HEK293 (cell line): ENCODE results near the gene CALCOCO1.
A peak's percentile ranks its signal among the peaks of the same experiment; 100 is the strongest.

Experiments used
- CTCF ChIA-PET: fragments of 350-600 bp; formaldehyde crosslinking; extraction: SDS; loops from one replicate; lab custom pipeline; 2021; ENCODE audit warnings: antibody characterized with exemption; lab: Yijun Ruan, JAX
- POLR2A ChIA-PET: fragments of 300-600 bp; formaldehyde crosslinking; extraction: SDS; loops from one replicate; lab custom pipeline; 2020; ENCODE audit warnings: antibody characterized with exemption, inconsistent platforms; lab: Yijun Ruan, JAX
- H3K27ac ChIP-seq: fragments of 200-500 bp; sonication (Bioruptor generic); 2 replicates; pipeline ENCODE4 v1.5.1; 2014; ENCODE audit warnings: low read depth, low read length, control low read depth, inconsistent platforms; ENCODE audit errors: extremely low read depth
- H3K36me3 ChIP-seq, 2 experiments: fragments of 200-500 bp in 1 of 2; sonication (Bioruptor generic) in 1 of 2; 1 replicate in 1 of 2; 2 replicates in 1 of 2; pipeline ENCODE4 v1.5.1; 2014 to 2017; ENCODE audit warnings: inconsistent platforms in 2 of 2, low read length in 2 of 2; ENCODE audit not compliant: control insufficient read depth in 2 of 2, insufficient read depth in 1 of 2
- H3K4me1 ChIP-seq: fragments of 200-500 bp; sonication (Bioruptor generic); 2 replicates; pipeline ENCODE4 v1.5.1; 2014; ENCODE audit warnings: mild to moderate bottlenecking, low read length, inconsistent platforms; ENCODE audit not compliant: control insufficient read depth, insufficient read depth
- H3K4me3 ChIP-seq: 2 replicates; pipeline ENCODE4 v1.5.1; 2011; ENCODE audit warnings: low read depth, mild to moderate bottlenecking, control low read depth, low read length, moderate library complexity
- H3K9me3 ChIP-seq: fragments of 200-500 bp; sonication (Bioruptor generic); 2 replicates; pipeline ENCODE4 v1.5.1; 2014; ENCODE audit warnings: low read depth, low read length, inconsistent platforms; ENCODE audit not compliant: control insufficient read depth, insufficient read depth
- GLI4 ChIP-seq: fragments of 450-650 bp; formaldehyde crosslinking; IDR thresholded peaks from 2 replicates; pipeline ENCODE4 v1.5.1; 2016; ENCODE audit warnings: missing biosample characterization, missing genetic modification characterization
- SCRT1 ChIP-seq: fragments of 450-650 bp; formaldehyde crosslinking; IDR thresholded peaks from 2 replicates; pipeline ENCODE4 v1.5.1; 2016; ENCODE audit warnings: missing biosample characterization, missing genetic modification characterization, borderline replicate concordance
- SP2 ChIP-seq: fragments of 450-650 bp; formaldehyde crosslinking; IDR thresholded peaks from 2 replicates; pipeline ENCODE4 v1.5.1; 2016; ENCODE audit warnings: missing biosample characterization, missing genetic modification characterization
- YY2 ChIP-seq: fragments of 450-650 bp; formaldehyde crosslinking; IDR thresholded peaks from 2 replicates; pipeline ENCODE4 v1.5.1; 2016; ENCODE audit warnings: missing biosample characterization, missing genetic modification characterization
- ZNF10 ChIP-seq: fragments of 450-650 bp; formaldehyde crosslinking; IDR thresholded peaks from 2 replicates; pipeline ENCODE4 v1.5.1; 2017; ENCODE audit warnings: missing biosample characterization, missing genetic modification characterization
- ZNF112 ChIP-seq: fragments of 450-650 bp; formaldehyde crosslinking; IDR thresholded peaks from 2 replicates; pipeline ENCODE4 v1.5.0; 2017; ENCODE audit warnings: missing biosample characterization, missing genetic modification characterization
- ZNF274 ChIP-seq, 2 experiments: fragments of 200-500 bp in 1 of 2; fragments of 450-650 bp in 1 of 2; sonication (Bioruptor generic) in 1 of 2; formaldehyde crosslinking in 1 of 2; IDR thresholded peaks; 2 replicates each; pipeline versions ENCODE4 v1.5.1 to v1.6.1; 2014 to 2016; ENCODE audit warnings: borderline replicate concordance in 1 of 2, inconsistent platforms in 1 of 2, low read length in 1 of 2, missing biosample characterization in 1 of 2, missing genetic modification characterization in 1 of 2
- ZNF521 ChIP-seq: fragments of 450-650 bp; formaldehyde crosslinking; IDR thresholded peaks from 2 replicates; pipeline ENCODE4 v1.5.1; 2017; ENCODE audit warnings: missing biosample characterization, mild to moderate bottlenecking, missing genetic modification characterization
- ZNF585B ChIP-seq: fragments of 450-650 bp; formaldehyde crosslinking; IDR thresholded peaks from 2 replicates; pipeline ENCODE4 v1.5.1; 2016; ENCODE audit warnings: missing biosample characterization, missing genetic modification characterization
- ZNF623 ChIP-seq: fragments of 450-650 bp; formaldehyde crosslinking; IDR thresholded peaks from 2 replicates; pipeline ENCODE4 v1.5.1; 2016; ENCODE audit warnings: missing biosample characterization, missing genetic modification characterization
- TF ChIP-seq, protein P1 (sequence below): fragments of 450-650 bp; formaldehyde crosslinking; IDR thresholded peaks from 2 replicates; pipeline ENCODE4 v1.5.1; 2017; ENCODE audit warnings: missing biosample characterization, missing genetic modification characterization
- TF ChIP-seq, protein P2 (sequence below): fragments of 450-650 bp; formaldehyde crosslinking; IDR thresholded peaks from 2 replicates; pipeline ENCODE4 v1.5.1; 2017; ENCODE audit warnings: missing biosample characterization, missing genetic modification characterization
- TF ChIP-seq, protein P3 (sequence below): fragments of 450-650 bp; formaldehyde crosslinking; IDR thresholded peaks from 2 replicates; pipeline ENCODE4 v1.5.1; 2016; ENCODE audit warnings: missing biosample characterization, missing genetic modification characterization
- TF ChIP-seq, protein P4 (sequence below): fragments of 450-650 bp; formaldehyde crosslinking; IDR thresholded peaks from 2 replicates; pipeline ENCODE4 v1.5.1; 2016; ENCODE audit warnings: missing biosample characterization, missing genetic modification characterization
- TF ChIP-seq, protein P5 (sequence below): fragments of 450-650 bp; formaldehyde crosslinking; IDR thresholded peaks from 2 replicates; pipeline ENCODE4 v1.5.1; 2016; ENCODE audit warnings: missing biosample characterization, missing genetic modification characterization

The CALCOCO1 gene

DNA sequence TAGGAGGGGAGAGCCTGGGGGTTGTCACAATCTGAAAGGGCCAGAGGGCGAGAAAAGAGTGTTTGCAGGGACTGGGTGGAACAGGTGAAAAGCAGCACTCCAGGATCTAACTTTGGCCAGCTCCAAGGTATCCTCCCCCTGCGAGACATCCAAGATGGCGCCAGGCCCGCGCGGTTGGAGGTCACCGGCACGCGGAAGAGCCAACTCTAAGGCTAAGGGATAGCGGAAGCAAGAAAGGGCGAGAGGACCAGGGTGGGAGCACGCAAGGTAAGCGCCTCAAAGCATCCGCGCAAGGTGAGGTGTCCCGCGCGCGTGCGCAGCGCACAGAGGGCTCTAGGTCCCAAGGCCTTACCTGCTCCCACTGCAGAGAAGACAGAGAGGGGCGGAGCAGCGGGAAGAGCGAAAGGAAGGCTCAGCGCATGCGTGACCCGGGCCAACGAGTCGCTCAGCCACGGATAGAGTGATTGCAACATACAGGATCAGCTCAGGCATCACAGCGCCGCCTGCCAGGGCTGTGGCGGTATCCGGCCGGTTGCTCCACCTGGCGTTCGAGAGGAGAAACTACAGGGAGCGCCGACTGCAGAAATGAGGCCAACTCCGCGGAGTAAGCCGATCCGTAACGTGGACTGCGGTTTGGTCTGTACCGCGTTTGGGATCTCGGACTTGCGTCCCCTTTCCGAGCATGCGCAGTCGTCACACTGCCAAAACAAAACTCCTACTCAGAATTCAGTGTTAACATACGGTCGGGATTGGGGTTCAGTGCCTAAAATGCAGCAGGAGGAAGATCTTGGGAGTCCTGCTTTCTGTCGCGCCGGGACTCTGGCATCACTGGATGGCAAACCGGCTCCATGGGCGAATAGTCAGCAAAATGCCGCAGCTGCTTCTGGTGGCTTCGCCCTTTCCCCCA, 51.3 kb downstream of the CALCOCO1 start, which contains the start of gene ATP5MC2 (continued):
- TF ChIP-seq, protein P1, sequence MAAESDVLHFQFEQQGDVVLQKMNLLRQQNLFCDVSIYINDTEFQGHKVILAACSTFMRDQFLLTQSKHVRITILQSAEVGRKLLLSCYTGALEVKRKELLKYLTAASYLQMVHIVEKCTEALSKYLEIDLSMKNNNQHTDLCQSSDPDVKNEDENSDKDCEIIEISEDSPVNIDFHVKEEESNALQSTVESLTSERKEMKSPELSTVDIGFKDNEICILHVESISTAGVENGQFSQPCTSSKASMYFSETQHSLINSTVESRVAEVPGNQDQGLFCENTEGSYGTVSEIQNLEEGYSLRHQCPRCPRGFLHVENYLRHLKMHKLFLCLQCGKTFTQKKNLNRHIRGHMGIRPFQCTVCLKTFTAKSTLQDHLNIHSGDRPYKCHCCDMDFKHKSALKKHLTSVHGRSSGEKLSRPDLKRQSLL: peak; percentile 90
- no peak for TF ChIP-seq GLI4
- no peak for TF ChIP-seq ZNF112 (tag by site-specific recombination)
- TF ChIP-seq, protein P2, sequence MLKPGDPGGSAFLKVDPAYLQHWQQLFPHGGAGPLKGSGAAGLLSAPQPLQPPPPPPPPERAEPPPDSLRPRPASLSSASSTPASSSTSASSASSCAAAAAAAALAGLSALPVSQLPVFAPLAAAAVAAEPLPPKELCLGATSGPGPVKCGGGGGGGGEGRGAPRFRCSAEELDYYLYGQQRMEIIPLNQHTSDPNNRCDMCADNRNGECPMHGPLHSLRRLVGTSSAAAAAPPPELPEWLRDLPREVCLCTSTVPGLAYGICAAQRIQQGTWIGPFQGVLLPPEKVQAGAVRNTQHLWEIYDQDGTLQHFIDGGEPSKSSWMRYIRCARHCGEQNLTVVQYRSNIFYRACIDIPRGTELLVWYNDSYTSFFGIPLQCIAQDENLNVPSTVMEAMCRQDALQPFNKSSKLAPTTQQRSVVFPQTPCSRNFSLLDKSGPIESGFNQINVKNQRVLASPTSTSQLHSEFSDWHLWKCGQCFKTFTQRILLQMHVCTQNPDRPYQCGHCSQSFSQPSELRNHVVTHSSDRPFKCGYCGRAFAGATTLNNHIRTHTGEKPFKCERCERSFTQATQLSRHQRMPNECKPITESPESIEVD (tag by site-specific recombination): no peak
- no peak for TF ChIP-seq ZNF521 (tag by site-specific recombination)
- TF ChIP-seq ZNF623 (tag by site-specific recombination): no peak

DNA sequence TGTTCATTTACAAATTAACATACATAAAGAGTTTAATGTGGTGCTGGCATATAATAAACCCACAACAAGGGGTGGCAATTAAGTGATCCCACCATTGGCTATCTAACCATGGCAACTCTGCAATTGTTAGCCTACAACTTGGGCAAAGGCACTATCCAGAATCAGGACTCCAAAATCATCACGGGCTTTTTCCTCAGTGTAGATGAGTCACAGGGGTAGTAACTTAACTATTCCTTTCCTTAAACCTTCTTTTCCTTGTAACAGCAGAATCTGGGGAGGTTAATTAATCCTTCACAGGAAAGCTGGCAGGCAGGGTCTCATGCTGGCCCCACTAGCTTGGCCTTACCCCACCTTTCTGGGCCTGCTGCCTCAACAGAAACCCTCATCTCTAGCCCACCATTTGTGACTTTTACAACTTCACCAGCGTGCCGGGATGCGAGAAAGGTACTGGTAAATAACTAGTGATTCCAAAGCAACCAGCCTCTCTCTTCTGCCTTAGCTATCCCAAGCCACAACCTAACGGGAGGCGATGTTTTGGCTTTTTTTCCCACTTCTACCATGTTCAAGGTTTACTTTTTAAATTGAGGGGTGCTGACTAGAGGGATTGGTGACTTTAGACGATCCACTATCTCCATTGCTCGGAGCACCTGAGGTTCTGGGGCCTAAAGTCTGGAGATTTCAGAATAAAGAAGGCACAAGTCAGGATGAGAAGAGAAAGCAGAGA, 52.1 kb downstream of the CALCOCO1 start:
- 0 out of 2 replicates have a peak, but pooled peaks cover 7% of the 10 kb centered on the region for H3K4me1 ChIP-seq
- H3K4me3 ChIP-seq: peak overlapping the region; percentile 68
- ChIA-PET POLR2A (interaction anchor here (0.9 to 2.9 kb wide), 16 partner anchors 8 to 380 kb away, joined by 3 to 13 read pairs (median 4); partner anchors contain the start of genes ATF7, CALCOCO1, HOXC13 and PFDN5), CTCF (interaction anchor here (0.6 to 3.6 kb wide), 29 partner anchors 7 to 609 kb away, joined by 3 to 50 read pairs (median 4); no protein-coding TSS in a partner anchor)
- peak overlapping the region; percentile 64 for H3K27ac ChIP-seq
- peaks cover 29 to 37% of the 10 kb centered on the region in 2 experiments; a peak in 2 of 3 replicates for H3K36me3 ChIP-seq
- TF ChIP-seq ZNF274 (IDR thresholded peaks at IDR 0.05; ENCODE audit: low read length) (no peak), ZNF274 (tag by site-specific recombination; IDR thresholded peaks at IDR 0.05; ENCODE audit: borderline replicate concordance) (no peak), ZNF10 (no peak), SCRT1 (tag by site-specific recombination) (no peak), SP2 (no peak), YY2 (tag by site-specific recombination) (no peak), ZNF585B (tag by site-specific recombination) (no peak)
- TF ChIP-seq, protein P3, sequence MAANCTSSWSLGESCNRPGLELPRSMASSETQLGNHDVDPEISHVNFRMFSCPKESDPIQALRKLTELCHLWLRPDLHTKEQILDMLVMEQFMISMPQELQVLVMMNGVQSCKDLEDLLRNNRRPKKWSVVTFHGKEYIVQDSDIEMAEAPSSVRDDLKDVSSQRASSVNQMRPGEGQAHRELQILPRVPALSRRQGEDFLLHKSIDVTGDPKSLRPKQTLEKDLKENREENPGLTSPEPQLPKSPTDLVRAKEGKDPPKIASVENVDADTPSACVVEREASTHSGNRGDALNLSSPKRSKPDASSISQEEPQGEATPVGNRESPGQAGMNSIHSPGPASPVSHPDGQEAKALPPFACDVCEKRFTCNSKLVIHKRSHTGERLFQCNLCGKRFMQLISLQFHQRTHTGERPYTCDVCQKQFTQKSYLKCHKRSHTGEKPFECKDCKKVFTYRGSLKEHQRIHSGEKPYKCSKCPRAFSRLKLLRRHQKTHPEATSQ: no peak
- TF ChIP-seq, protein P4, sequence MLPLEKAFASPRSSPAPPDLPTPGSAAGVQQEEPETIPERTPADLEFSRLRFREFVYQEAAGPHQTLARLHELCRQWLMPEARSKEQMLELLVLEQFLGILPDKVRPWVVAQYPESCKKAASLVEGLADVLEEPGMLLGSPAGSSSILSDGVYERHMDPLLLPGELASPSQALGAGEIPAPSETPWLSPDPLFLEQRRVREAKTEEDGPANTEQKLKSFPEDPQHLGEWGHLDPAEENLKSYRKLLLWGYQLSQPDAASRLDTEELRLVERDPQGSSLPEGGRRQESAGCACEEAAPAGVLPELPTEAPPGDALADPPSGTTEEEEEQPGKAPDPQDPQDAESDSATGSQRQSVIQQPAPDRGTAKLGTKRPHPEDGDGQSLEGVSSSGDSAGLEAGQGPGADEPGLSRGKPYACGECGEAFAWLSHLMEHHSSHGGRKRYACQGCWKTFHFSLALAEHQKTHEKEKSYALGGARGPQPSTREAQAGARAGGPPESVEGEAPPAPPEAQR (tag by site-specific recombination): no peak
- TF ChIP-seq, protein P5, sequence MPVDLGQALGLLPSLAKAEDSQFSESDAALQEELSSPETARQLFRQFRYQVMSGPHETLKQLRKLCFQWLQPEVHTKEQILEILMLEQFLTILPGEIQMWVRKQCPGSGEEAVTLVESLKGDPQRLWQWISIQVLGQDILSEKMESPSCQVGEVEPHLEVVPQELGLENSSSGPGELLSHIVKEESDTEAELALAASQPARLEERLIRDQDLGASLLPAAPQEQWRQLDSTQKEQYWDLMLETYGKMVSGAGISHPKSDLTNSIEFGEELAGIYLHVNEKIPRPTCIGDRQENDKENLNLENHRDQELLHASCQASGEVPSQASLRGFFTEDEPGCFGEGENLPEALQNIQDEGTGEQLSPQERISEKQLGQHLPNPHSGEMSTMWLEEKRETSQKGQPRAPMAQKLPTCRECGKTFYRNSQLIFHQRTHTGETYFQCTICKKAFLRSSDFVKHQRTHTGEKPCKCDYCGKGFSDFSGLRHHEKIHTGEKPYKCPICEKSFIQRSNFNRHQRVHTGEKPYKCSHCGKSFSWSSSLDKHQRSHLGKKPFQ (tag by site-specific recombination): no peak
- no peaks in the 10 kb centered on the region for H3K9me3 ChIP-seq
